ENCODE results near the gene FLRT1.

Gene FLRT1

GRCh38 chr11:63997801-63998337 lies 37.9 kb upstream of the FLRT1 start:
- no peak for TF ChIP-seq TEAD4 (IDR thresholded peaks at IDR 0.05)
- TF ChIP-seq REST (IDR thresholded peaks at IDR 0.05; ENCODE audit: low read depth) = no peak
- TF ChIP-seq TAF1 (IDR thresholded peaks at IDR 0.05; ENCODE audit: low read depth) = no peak
- no peak for TF ChIP-seq RAD21 (IDR thresholded peaks at IDR 0.05; ENCODE audit: low read depth)

- TF ChIP-seq CEBPB (IDR thresholded peaks at IDR 0.05) = no peak
- TF ChIP-seq USF1 (IDR thresholded peaks at IDR 0.05) = no peak
- TF ChIP-seq TCF12 (IDR thresholded peaks at IDR 0.05; ENCODE audit: low read depth) = no peak
- no peak for TF ChIP-seq ZBTB7A (IDR thresholded peaks at IDR 0.05; ENCODE audit: low read depth)
- no peak for TF ChIP-seq CREB1 (IDR thresholded peaks at IDR 0.05; ENCODE audit: low read depth)
- TF ChIP-seq EGR1 (IDR thresholded peaks at IDR 0.05) = no peak
- no peak for TF ChIP-seq FOXM1 (IDR thresholded peaks at IDR 0.05; ENCODE audit: borderline replicate concordance, low read depth)
- no peak for TF ChIP-seq TEAD4 (IDR thresholded peaks at IDR 0.05)
Observed at GRCh38 chr11:63998558-63999348, 37.0 kb upstream of the FLRT1 start.

GRCh38 chr11:63999349-64000025 lies 36.2 kb upstream of the FLRT1 start:
- TF ChIP-seq TCF12 (IDR thresholded peaks at IDR 0.05; ENCODE audit: low read depth) (no peak), RAD21 (IDR thresholded peaks at IDR 0.05; ENCODE audit: low read depth) (no peak), MAX (IDR thresholded peaks at IDR 0.05) (no peak), ZBTB7A (IDR thresholded peaks at IDR 0.05; ENCODE audit: low read depth) (no peak), EP300 (IDR thresholded peaks at IDR 0.05; ENCODE audit: borderline replicate concordance) (no peak), CREB1 (IDR thresholded peaks at IDR 0.05; ENCODE audit: low read depth) (no peak), USF1 (IDR thresholded peaks at IDR 0.05) (no peak), REST (IDR thresholded peaks at IDR 0.05; ENCODE audit: low read depth) (no peak), TAF1 (IDR thresholded peaks at IDR 0.05; ENCODE audit: low read depth) (no peak), YY1 (IDR thresholded peaks at IDR 0.05; ENCODE audit: low read depth) (no peak)

- no peak for TF ChIP-seq ZBTB7A (IDR thresholded peaks at IDR 0.05; ENCODE audit: low read depth)
- TF ChIP-seq YY1 (IDR thresholded peaks at IDR 0.05; ENCODE audit: low read depth) = no peak
- TF ChIP-seq USF1 (IDR thresholded peaks at IDR 0.05) = no peak
- TF ChIP-seq NFIC (IDR thresholded peaks at IDR 0.05) = no peak
- TF ChIP-seq TCF12 (IDR thresholded peaks at IDR 0.05; ENCODE audit: low read depth) = no peak
- TF ChIP-seq RAD21 (IDR thresholded peaks at IDR 0.05; ENCODE audit: low read depth) = no peak
- TF ChIP-seq MAX (IDR thresholded peaks at IDR 0.05) = no peak
- no peak for TF ChIP-seq EGR1 (IDR thresholded peaks at IDR 0.05)
- TF ChIP-seq EP300 (IDR thresholded peaks at IDR 0.05; ENCODE audit: borderline replicate concordance) = no peak
- TF ChIP-seq TEAD4 (IDR thresholded peaks at IDR 0.05) = no peak
- TF ChIP-seq CEBPB (IDR thresholded peaks at IDR 0.05) = no peak
- no peak for TF ChIP-seq CREB1 (IDR thresholded peaks at IDR 0.05; ENCODE audit: low read depth)
- TF ChIP-seq REST (IDR thresholded peaks at IDR 0.05; ENCODE audit: low read depth) = no peak
- no peak for TF ChIP-seq TAF1 (IDR thresholded peaks at IDR 0.05; ENCODE audit: low read depth)
Observed at GRCh38 chr11:64000026-64000739, 35.5 kb upstream of the FLRT1 start.

All from Ishikawa (cell line).